Measurements from ENCODE around the gene NPAS2. TPM values are rescaled to one million over a fixed set of nuclear protein-coding genes. Genes with fewer than 3 reads are reported as not detected.

NPAS2 gene
- total RNA-seq, 3 donors from 2014 or later (not counting 1 experiment from before 2014, with no cell fraction given) = not detected

DNA sequence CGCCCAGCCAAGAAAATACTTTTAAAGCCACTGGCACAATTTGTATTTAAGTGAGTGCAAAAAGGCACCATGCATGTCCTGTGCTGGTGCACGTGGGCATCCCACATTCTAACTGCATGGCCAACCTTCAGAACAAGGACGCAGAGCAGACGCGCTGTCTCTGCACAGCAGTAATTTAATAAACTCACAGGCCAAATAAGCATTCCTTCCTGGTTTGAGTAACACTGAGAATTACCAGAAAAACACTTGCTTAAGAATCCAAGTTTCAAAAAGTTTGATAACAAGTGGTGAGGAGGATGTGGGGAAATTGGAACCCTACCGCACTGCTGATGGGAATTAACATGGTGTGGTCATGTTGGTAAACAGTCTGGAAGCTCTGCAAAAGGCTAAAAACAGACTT is 220.8 kb downstream of the NPAS2 start:
- H3K27me3 ChIP-seq (ENCODE audit: control insufficient read depth, insufficient read depth, low read length) = no peaks in the 10 kb centered on the region
- no peaks in the 10 kb centered on the region for H3K4me1 ChIP-seq (ENCODE audit: control insufficient read depth, insufficient read depth, low read length)
- Mint-ChIP-seq H3K27me3 (ENCODE audit: low read depth in 2 of 2) (peaks cover 6 to 7% of the 10 kb centered on the region in 2 donors), H3K4me3 (no peak overlapping the region), H3K9me3 (no peaks in the 10 kb centered on the region), H3K27ac (no peak overlapping the region), H3K36me3 (no peaks in the 10 kb centered on the region), H3K4me1 (no peaks in the 10 kb centered on the region)
- H3K4me3 ChIP-seq (ENCODE audit: low read length) = no peak overlapping the region
- ATAC-seq (no peak), DNase-seq (no peak)
- no peak overlapping the region for H3K27ac ChIP-seq (ENCODE audit: low read length)
- H3K9me3 ChIP-seq (ENCODE audit: control insufficient read depth, insufficient read depth, low read length) = no peaks in the 10 kb centered on the region
- 94% methylated on average over 6 of the region's 6 CpGs for WGBS (ENCODE audit: insufficient coverage)
- intact Hi-C loops (cut with micrococcal nuclease) = no loop called here
- TF ChIP-seq, protein P1, sequence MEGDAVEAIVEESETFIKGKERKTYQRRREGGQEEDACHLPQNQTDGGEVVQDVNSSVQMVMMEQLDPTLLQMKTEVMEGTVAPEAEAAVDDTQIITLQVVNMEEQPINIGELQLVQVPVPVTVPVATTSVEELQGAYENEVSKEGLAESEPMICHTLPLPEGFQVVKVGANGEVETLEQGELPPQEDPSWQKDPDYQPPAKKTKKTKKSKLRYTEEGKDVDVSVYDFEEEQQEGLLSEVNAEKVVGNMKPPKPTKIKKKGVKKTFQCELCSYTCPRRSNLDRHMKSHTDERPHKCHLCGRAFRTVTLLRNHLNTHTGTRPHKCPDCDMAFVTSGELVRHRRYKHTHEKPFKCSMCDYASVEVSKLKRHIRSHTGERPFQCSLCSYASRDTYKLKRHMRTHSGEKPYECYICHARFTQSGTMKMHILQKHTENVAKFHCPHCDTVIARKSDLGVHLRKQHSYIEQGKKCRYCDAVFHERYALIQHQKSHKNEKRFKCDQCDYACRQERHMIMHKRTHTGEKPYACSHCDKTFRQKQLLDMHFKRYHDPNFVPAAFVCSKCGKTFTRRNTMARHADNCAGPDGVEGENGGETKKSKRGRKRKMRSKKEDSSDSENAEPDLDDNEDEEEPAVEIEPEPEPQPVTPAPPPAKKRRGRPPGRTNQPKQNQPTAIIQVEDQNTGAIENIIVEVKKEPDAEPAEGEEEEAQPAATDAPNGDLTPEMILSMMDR (IDR thresholded peaks at IDR 0.05) = no peak
- no peaks in the 10 kb centered on the region for H3K36me3 ChIP-seq (ENCODE audit: control insufficient read depth, insufficient read depth, low read length)

DNA sequence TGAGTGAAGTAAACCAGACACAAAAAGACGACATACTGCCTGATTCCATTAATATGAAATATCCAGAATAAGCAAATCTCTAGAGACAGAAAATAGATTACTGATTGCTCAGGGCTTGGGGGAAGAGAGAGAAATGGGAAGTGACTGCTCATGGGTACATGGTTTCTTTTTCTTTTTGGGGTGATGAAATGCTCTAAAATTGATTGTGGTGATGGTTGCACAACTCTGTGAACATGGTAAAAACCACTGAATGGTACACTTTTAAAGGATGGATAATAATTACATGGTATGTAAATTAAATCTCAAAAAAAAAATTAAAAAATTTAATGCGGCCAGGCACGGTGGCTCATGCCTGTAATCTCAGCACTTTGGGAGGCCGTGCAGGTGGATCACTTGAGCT is 221.5 kb downstream of the NPAS2 start:
- TF ChIP-seq, protein P1 (IDR thresholded peaks at IDR 0.05) = no peak
- Histone ChIP-seq H3K27me3 (ENCODE audit: control insufficient read depth, insufficient read depth, low read length) (no peaks in the 10 kb centered on the region), H3K4me1 (ENCODE audit: control insufficient read depth, insufficient read depth, low read length) (no peaks in the 10 kb centered on the region), H3K4me3 (ENCODE audit: low read length) (no peak overlapping the region), H3K36me3 (ENCODE audit: control insufficient read depth, insufficient read depth, low read length) (no peaks in the 10 kb centered on the region), H3K9me3 (ENCODE audit: control insufficient read depth, insufficient read depth, low read length) (no peaks in the 10 kb centered on the region), H3K27ac (ENCODE audit: low read length) (no peak overlapping the region)
- 92% methylated on average over 3 of the region's 4 CpGs for WGBS (ENCODE audit: insufficient coverage)
- Mint-ChIP-seq H3K27ac (no peak overlapping the region), H3K36me3 (no peaks in the 10 kb centered on the region), H3K4me3 (no peak overlapping the region), H3K27me3 (ENCODE audit: low read depth in 2 of 2) (peaks cover 6 to 7% of the 10 kb centered on the region in 2 donors), H3K4me1 (no peaks in the 10 kb centered on the region), H3K9me3 (no peaks in the 10 kb centered on the region)
- intact Hi-C loops (cut with micrococcal nuclease) = no loop called here
- no peak for DNase-seq
- ATAC-seq = no peak

DNA sequence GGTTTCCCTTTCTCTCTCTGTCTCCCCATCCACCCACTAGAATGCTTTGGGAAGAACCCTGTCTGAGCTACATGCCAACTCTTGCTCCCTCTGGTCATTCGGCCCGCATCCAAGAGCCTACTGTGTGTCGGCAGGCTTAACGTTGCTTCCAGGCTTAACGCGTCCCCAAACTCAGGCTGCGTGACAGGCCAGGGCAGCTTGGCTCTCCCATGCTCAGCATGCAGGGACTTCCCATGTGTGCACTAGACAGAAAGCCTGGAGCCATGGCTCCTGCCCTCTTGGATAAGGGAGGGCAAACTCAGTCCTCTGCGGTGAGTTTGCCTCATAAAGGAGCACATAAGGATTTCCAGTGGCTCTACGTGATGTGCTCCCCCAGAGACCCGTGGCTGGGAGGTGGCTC is 225.4 kb downstream of the NPAS2 start:
- intact Hi-C loops (cut with micrococcal nuclease) = no loop called here
- DNase-seq (no peak), ATAC-seq (no peak)
- Histone ChIP-seq H3K27ac (ENCODE audit: low read length) (no peak overlapping the region), H3K9me3 (ENCODE audit: control insufficient read depth, insufficient read depth, low read length) (no peaks in the 10 kb centered on the region), H3K36me3 (ENCODE audit: control insufficient read depth, insufficient read depth, low read length) (no peaks in the 10 kb centered on the region), H3K4me1 (ENCODE audit: control insufficient read depth, insufficient read depth, low read length) (no peaks in the 10 kb centered on the region), H3K27me3 (ENCODE audit: control insufficient read depth, insufficient read depth, low read length) (no peaks in the 10 kb centered on the region), H3K4me3 (ENCODE audit: low read length) (no peak overlapping the region)
- Mint-ChIP-seq H3K4me1 (no peaks in the 10 kb centered on the region), H3K36me3 (no peaks in the 10 kb centered on the region), H3K27ac (no peak overlapping the region), H3K27me3 (ENCODE audit: low read depth in 2 of 2) (peaks cover 6 to 7% of the 10 kb centered on the region in 2 donors), H3K4me3 (no peak overlapping the region), H3K9me3 (no peaks in the 10 kb centered on the region)
- TF ChIP-seq, protein P1 (IDR thresholded peaks at IDR 0.05) = no peak
- WGBS (ENCODE audit: insufficient coverage) = 91% methylated on average over 10 of the region's 10 CpGs

Other genes starting within 250 kb of the NPAS2 start
- gene RPL31, start 182.2 kb downstream of the NPAS2 start, total RNA-seq = 100 to 1,000 TPM; 797 to 996 (median 940) TPM

All from natural killer cell (primary cell).